ENCODE measurements around the gene CD63.

DNA sequence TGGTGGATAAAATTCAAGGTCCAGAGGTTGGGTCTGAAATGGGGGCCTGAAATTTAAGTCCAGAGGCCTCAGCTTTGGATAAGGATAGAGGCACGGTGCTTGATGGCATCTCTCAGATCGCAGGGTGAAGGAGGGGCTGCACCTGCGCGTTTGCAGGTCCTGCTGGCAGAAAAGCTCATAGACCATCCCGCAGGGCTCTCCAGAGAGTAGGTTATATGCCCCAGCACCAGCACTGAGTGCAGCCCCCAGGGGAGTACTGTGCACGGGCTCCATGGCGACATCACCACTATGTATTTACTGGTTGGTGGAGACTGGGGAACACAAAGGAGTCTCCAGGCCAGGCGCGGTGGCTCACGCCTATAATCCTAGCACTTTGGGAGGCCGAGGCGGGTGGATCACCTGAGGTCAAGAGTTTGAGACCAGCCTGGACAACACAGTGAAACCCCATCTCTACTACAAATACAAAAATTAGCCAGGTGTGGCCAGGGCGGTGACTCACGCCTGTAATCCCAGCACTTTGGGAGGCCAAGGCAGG lies 4.3 kb upstream of the CD63 start:
- TF ChIP-seq POLR2A (IDR thresholded peaks at IDR 0.05; ENCODE audit: low read depth, low read length) = no peak
- TF ChIP-seq SPI1 (IDR thresholded peaks at IDR 0.05; ENCODE audit: low read depth, low read length) = no peak
- no peak for TF ChIP-seq POLR2AphosphoS5 (IDR thresholded peaks at IDR 0.05; ENCODE audit: low read depth, low read length)
- no peak for TF ChIP-seq TAF1 (IDR thresholded peaks at IDR 0.05; ENCODE audit: low read depth, low read length)

Data from GM12891 (cell line).